ENCODE results near the gene SH3PXD2A.

DNA sequence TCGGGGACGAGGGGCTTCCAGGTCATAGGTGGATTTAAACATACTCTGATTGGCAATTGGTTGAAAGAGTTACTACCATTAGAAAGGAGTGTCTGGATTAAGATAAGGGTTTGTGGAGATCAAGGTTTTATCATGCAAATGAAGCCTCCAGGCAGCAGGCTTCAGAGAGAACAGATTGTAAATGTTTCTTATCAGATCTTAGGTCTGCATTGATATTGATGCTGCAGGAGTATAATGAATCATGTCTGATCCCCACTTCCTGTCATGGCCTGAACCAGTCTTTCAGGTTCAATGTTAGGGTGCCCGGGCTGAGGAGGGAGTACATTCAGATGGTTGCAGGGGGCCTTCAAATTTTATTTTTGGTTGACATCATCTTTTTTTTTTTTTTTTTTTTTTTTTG is 51.4 kb downstream of the SH3PXD2A start:
- TF ChIP-seq POLR2A (IDR thresholded peaks at IDR 0.05) = no peak
- TF ChIP-seq CTCF (IDR thresholded peaks at IDR 0.05) = no peak
- TF ChIP-seq EP300 (IDR thresholded peaks at IDR 0.05; ENCODE audit: low read depth) = no peak
